T-cell (primary cell): Measurements from ENCODE around the gene RAP1A. TPM values are rescaled to one million over a fixed set of nuclear protein-coding genes. Genes with fewer than 3 reads are reported as not detected.

Source experiments
- ATAC-seq, 4 experiments: fragments of 200-7000 bp in 3 of 4; fragments of 150-1000 bp in 1 of 4; cut with Tn5 transposase; replicated peaks in 1 of 4; 1 replicate in 3 of 4; 2 replicates in 1 of 4; pipeline ENCODE4 v1.10.0; 2021; ENCODE audit warnings: moderate library complexity in 3 of 4, mild to moderate bottlenecking in 2 of 4, moderate number of reproducible peaks in 1 of 4
- CTCF ChIA-PET, 2 donors: fragments of 300-600 bp; sonication (Branson Sonifier 250); formaldehyde crosslinking; loops; one replicate each; lab custom pipeline; 2022; ENCODE audit warnings: antibody characterized with exemption in 2 of 2; lab: Charles Lee
- POLR2A ChIA-PET, 2 donors: fragments of 300-600 bp; sonication (Branson Sonifier 250); formaldehyde crosslinking; loops; one replicate each; lab custom pipeline; 2022; ENCODE audit warnings: antibody characterized with exemption in 2 of 2; lab: Charles Lee
- DNase-seq, 35 experiments: peaks; one replicate each; pipeline versions ENCODE4 v3.0.0 to v3.0.0-alpha.2; 2013 to 2023
- H3K27ac ChIP-seq: one replicate; pipeline ENCODE4 v1.5.1; 2013; ENCODE audit warnings: low read length
- H3K27me3 ChIP-seq, 2 experiments: replicated peaks in 1 of 2; 1 replicate in 1 of 2; 2 replicates in 1 of 2; pipeline versions ENCODE4 v1.6.1 to v1.7.0; 2013; ENCODE audit warnings: low read length in 1 of 2, mixed read lengths in 1 of 2; ENCODE audit not compliant: control insufficient read depth in 2 of 2, insufficient read depth in 2 of 2; ENCODE audit errors: extremely low read depth in 1 of 2
- H3K36me3 ChIP-seq, 2 donors: 1 replicate in 1 of 2; 2 replicates in 1 of 2; pipeline versions ENCODE4 v1.6.1 to v1.7.0; 2013; ENCODE audit warnings: low read length in 1 of 2; ENCODE audit not compliant: control insufficient read depth in 2 of 2, insufficient read depth in 1 of 2; ENCODE audit errors: extremely low read depth in 1 of 2
- H3K4me1 ChIP-seq, 2 experiments: 1 replicate in 1 of 2; 2 replicates in 1 of 2; pipeline versions ENCODE4 v1.6.1 to v1.7.0; 2013; ENCODE audit warnings: low read length in 2 of 2, mixed read lengths in 1 of 2; ENCODE audit not compliant: insufficient read depth in 2 of 2, control insufficient read depth in 1 of 2; ENCODE audit errors: extremely low read depth in 1 of 2
- H3K4me3 ChIP-seq, 2 donors: 1 replicate in 1 of 2; 2 replicates in 1 of 2; pipeline versions ENCODE4 v1.5.1 to v1.7.0; 2013; ENCODE audit warnings: mild to moderate bottlenecking in 2 of 2, low read length in 1 of 2, moderate library complexity in 1 of 2; ENCODE audit not compliant: control insufficient read depth in 1 of 2; ENCODE audit errors: extremely low read depth in 1 of 2
- H3K9me3 ChIP-seq: 2 replicates; pipeline ENCODE4 v1.7.0; 2013
- H3K27ac Mint-ChIP-seq, 2 donors: one replicate each; pipeline ENCODE4 v1.8.0; 2020 to 2021; ENCODE audit warnings: mild to moderate bottlenecking in 2 of 2, mixed read lengths in 2 of 2
- H3K27me3 Mint-ChIP-seq, 2 donors: one replicate each; pipeline ENCODE4 v1.8.0; 2021 to 2022; ENCODE audit warnings: mixed read lengths in 2 of 2
- H3K36me3 Mint-ChIP-seq: one replicate; pipeline ENCODE4 v1.8.0; 2021; ENCODE audit warnings: mixed read lengths
- H3K4me1 Mint-ChIP-seq, 3 donors: one replicate each; pipeline ENCODE4 v1.8.0; 2020 to 2022; ENCODE audit warnings: mixed read lengths in 3 of 3, mild to moderate bottlenecking in 1 of 3
- H3K4me3 Mint-ChIP-seq, 3 donors: one replicate each; pipeline ENCODE4 v1.8.0; 2020 to 2022; ENCODE audit warnings: mild to moderate bottlenecking in 3 of 3, mixed read lengths in 3 of 3, moderate library complexity in 3 of 3
- H3K9me3 Mint-ChIP-seq, 3 donors: one replicate each; pipeline ENCODE4 v1.8.0; 2020 to 2022; ENCODE audit warnings: mixed read lengths in 3 of 3
- WGBS: methylation state at CpG from one replicate; pipeline ENCODE4 v1.1.5; 2013; ENCODE audit warnings: missing lambda C conversion rate; ENCODE audit not compliant: insufficient coverage; 5-methylcytosine and 5-hydroxymethylcytosine counted together
- total RNA-seq, 35 experiments: library from RNA in 6 of 35; stranded (reverse) in 6 of 35; fragments of 120-200 nt in 1 of 35; gene quantifications; one replicate each; pipeline versions ENCODE4 v1.2.1 to v1.2.4 and lab custom pipeline; 2013 to 2026

RAP1A gene
- total RNA-seq, 5 donors from 2014 or later (not counting 1 experiment from before 2014, with no cell fraction given) = 95.0 to 108 (median 103) TPM

DNA sequence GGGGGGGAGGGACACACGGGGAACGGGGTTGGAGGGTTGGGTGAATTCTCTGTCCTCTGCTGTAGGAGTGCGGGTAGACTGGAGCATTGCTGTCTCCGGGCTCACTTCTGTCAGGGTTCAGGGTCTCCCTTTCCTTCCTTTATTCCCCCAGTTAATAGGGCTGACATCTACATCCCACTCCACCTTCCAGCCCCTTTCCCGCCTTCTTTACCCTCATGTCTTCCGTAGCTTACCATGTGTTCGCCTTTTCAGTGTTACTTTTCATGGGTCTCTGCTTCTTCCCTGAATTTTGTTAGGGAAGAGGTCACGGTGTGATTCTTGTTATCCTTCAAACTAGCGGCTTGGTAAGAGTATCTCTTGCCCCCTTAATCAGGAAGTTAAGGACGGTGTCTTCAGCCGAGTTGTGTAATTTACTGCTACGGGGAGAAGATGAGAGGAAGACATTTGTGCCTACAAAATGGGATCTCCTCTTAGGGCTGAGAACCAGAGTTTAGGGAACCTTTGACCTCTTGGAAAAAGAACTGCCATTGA, 917 bp downstream of the RAP1A start:
- no peaks in the 10 kb centered on the region for H3K9me3 ChIP-seq
- H3K27me3 Mint-ChIP-seq = no peaks in the 10 kb centered on the region
- peaks cover 0 to 3% of the 10 kb centered on the region in 2 donors for H3K36me3 ChIP-seq
- H3K4me3 Mint-ChIP-seq = peak overlapping the region; percentile 92 to 97 (median 93)
- peak in 1 of 35 experiments; percentile 39 for DNase-seq
- H3K27me3 ChIP-seq = no peaks in the 10 kb centered on the region
- H3K4me3 ChIP-seq = peak overlapping the region; percentile 83 to 89
- H3K27ac Mint-ChIP-seq = peak overlapping the region; percentile 91 to 95
- H3K36me3 Mint-ChIP-seq = peaks cover 6% of the 10 kb centered on the region
- H3K4me1 ChIP-seq = peaks cover 53 to 62% of the 10 kb centered on the region in 2 experiments
- H3K9me3 Mint-ChIP-seq = no peaks in the 10 kb centered on the region
- H3K27ac ChIP-seq = peak overlapping the region; percentile 79
- ChIA-PET POLR2A (interaction anchor here (0.6 to 0.7 kb wide), 5 partner anchors 9 to 945 kb away, joined by 3 to 8 read pairs (median 4); no protein-coding TSS in a partner anchor), CTCF (interaction anchor here (0.5 to 1.3 kb wide), 4 partner anchors 16 to 147 kb away, joined by 3 to 6 read pairs (median 4); no protein-coding TSS in a partner anchor)
- H3K4me1 Mint-ChIP-seq = peaks cover 75 to 82% (median 77%) of the 10 kb centered on the region in 3 donors
- ATAC-seq = peak in 1 of 4 experiments; percentile 11
- WGBS = 0% methylated on average over 5 of the region's 12 CpGs

DNA sequence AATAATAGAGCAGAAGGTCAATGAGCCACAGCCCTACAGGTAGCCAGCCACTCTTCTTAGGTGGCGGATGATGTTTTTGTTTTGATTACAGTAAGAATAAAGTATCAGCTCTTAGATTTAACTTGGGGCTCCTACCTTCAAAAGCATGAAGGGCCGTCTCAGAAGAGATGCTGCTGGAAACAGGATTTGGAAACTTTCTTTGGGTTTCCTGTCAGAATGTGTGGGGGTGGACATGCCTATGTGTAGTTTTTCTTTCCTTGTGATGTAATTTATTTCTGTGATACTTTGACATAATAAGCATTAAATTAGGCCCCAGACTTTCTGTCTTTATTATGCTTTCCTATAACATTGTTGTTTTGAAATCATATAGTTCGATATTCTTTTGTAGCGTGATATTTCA, 1.5 kb downstream of the RAP1A start:
- CTCF ChIA-PET = interaction anchor here in 1 of 2 donors (0.7 to 1.3 kb wide), 2 partner anchors 17 to 28 kb away, joined by 3 to 4 read pairs; no protein-coding TSS in a partner anchor
- Histone ChIP-seq H3K9me3 (no peaks in the 10 kb centered on the region), H3K4me1 (peaks cover 50 to 64% of the 10 kb centered on the region in 2 experiments), H3K27me3 (no peaks in the 10 kb centered on the region), H3K27ac (peak overlapping the region; percentile 79), H3K36me3 (peaks cover 0 to 3% of the 10 kb centered on the region in 2 donors), H3K4me3 (peak overlapping the region; percentile 83 to 89)
- Mint-ChIP-seq H3K27ac (peak overlapping the region; percentile 91 to 95), H3K27me3 (no peaks in the 10 kb centered on the region), H3K4me3 (peak overlapping the region; percentile 92 to 97 (median 93)), H3K36me3 (peaks cover 6% of the 10 kb centered on the region), H3K9me3 (no peaks in the 10 kb centered on the region), H3K4me1 (peaks cover 77 to 82% (median 78%) of the 10 kb centered on the region in 3 donors)
- POLR2A ChIA-PET = interaction anchor here in 1 of 2 donors (0.7 kb wide), 1 partner anchor 24 kb away, joined by 4 read pairs; no protein-coding TSS in a partner anchor
- DNase-seq (peak in 1 of 35 experiments; percentile 52), ATAC-seq (no peak)
- WGBS = 0% methylated on average over 1 of the region's 4 CpGs

DNA sequence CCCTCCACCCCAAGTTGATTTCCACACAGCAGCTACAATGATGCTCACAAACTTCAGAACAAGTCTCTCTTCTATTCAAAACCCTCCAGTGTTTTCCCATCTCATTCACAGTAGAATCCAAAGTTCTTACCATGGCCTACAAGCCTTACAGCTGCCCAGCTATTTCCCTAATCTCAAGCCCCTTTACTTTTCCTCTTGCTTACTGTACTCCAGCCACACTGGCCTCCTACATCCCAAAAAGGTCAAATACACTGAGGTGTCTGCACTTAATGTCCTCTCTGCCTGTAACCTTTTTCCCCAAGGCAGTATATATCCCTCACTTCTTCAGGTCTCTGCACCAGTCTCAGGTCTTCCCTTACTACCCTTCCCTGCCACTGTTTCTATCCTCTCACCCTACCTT, 2.6 kb downstream of the RAP1A start:
- no peaks in the 10 kb centered on the region for H3K9me3 ChIP-seq
- Mint-ChIP-seq H3K27me3 (no peaks in the 10 kb centered on the region), H3K27ac (peak overlapping the region; percentile 91 to 95), H3K4me3 (peak overlapping the region; percentile 92 to 97 (median 93)), H3K9me3 (no peaks in the 10 kb centered on the region), H3K4me1 (peaks cover 76 to 77% (median 76%) of the 10 kb centered on the region in 3 donors), H3K36me3 (peaks cover 6% of the 10 kb centered on the region)
- H3K36me3 ChIP-seq = peaks cover 0 to 3% of the 10 kb centered on the region in 2 donors
- ATAC-seq (no peak), DNase-seq (no peak)
- ChIA-PET POLR2A (interaction anchor here in 1 of 2 donors (1.2 kb wide), 1 partner anchor 18 kb away, joined by 3 read pairs; no protein-coding TSS in a partner anchor), CTCF (no interaction called here)
- peak overlapping the region; percentile 79 for H3K27ac ChIP-seq
- peaks cover 39 to 65% of the 10 kb centered on the region in 2 experiments for H3K4me1 ChIP-seq
- H3K27me3 ChIP-seq = no peaks in the 10 kb centered on the region
- peak overlapping the region in 1 of 2 donors; percentile 6 for H3K4me3 ChIP-seq

DNA sequence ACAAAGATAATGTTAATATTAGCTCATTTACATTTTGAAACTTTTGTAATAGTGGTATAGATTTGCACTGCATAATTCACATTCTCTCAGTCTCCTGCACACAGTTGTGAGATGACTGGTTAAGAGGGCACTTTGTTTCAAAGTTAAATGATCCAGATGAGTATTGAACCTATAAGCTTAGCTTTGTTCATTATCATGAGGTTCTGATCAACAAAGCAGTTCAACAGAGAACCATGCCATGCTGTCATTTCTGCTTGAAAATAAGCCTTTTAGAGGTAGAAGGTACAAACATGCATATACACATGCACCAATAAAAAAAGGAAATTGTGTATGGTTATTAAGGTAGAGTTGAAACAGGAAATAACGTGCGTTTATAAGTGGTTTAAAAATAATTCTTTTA, 4.8 kb downstream of the RAP1A start:
- Histone ChIP-seq H3K36me3 (peaks cover 0 to 5% of the 10 kb centered on the region in 2 donors), H3K4me1 (peaks cover 25 to 74% of the 10 kb centered on the region in 2 experiments), H3K4me3 (no peak overlapping the region), H3K9me3 (no peaks in the 10 kb centered on the region), H3K27ac (peak overlapping the region; percentile 72), H3K27me3 (no peaks in the 10 kb centered on the region)
- Mint-ChIP-seq H3K4me3 (peak overlapping the region; percentile 40 to 93 (median 92)), H3K4me1 (peaks cover 74 to 77% (median 76%) of the 10 kb centered on the region in 3 donors), H3K36me3 (peaks cover 6% of the 10 kb centered on the region), H3K27me3 (no peaks in the 10 kb centered on the region), H3K27ac (peak overlapping the region; percentile 67 to 91), H3K9me3 (no peaks in the 10 kb centered on the region)
- CTCF ChIA-PET = interaction anchor here in 1 of 2 donors (0.6 to 1.7 kb wide), 5 partner anchors 21 to 145 kb away, joined by 3 to 5 read pairs (median 5); no protein-coding TSS in a partner anchor
- POLR2A ChIA-PET = interaction anchor here in 1 of 2 donors (0.6 kb wide), 1 partner anchor 23 kb away, joined by 3 read pairs; no protein-coding TSS in a partner anchor
- WGBS = no CpG with 5 or more reads among the region's 2 CpGs
- DNase-seq (peak in 6 of 35 experiments; percentile 16 to 70 (median 35)), ATAC-seq (peak in 2 of 4 experiments; percentile 32 to 54)

DNA sequence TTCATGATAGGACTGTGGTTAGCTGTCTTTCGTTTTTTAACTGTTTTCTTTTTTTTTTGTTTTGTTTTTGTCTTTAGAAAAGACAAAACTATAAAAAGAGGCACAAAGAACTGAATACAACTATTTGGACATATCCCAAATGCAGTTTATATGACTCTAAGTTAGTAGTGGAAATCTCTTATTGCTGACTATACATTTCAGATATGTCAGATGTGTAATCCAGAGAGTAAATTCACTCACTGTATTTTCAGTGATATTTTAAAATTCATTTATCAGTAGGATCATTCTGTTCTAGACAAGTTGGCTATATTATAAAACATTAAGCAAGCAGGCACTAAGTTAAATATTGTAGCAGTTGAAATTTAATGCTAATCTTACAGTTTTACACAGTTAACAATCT, 5.7 kb downstream of the RAP1A start:
- ChIA-PET POLR2A (interaction anchor here (0.6 to 1.0 kb wide), 3 partner anchors 13 to 171 kb away, joined by 4 to 8 read pairs (median 4); no protein-coding TSS in a partner anchor), CTCF (interaction anchor here in 1 of 2 donors (1.1 to 1.7 kb wide), 2 partner anchors 26 to 117 kb away, joined by 5 read pairs; no protein-coding TSS in a partner anchor)
- H3K27me3 ChIP-seq = no peaks in the 10 kb centered on the region
- no peak for ATAC-seq
- peak overlapping the region; percentile 58 to 74 (median 71) for H3K4me3 Mint-ChIP-seq
- peak overlapping the region; percentile 94 for H3K27ac Mint-ChIP-seq
- H3K9me3 ChIP-seq = no peaks in the 10 kb centered on the region
- no peak overlapping the region for H3K4me3 ChIP-seq
- no peak for DNase-seq
- peaks cover 0 to 5% of the 10 kb centered on the region in 2 donors for H3K36me3 ChIP-seq
- no CpG with 5 or more reads among the region's 1 CpG for WGBS
- H3K9me3 Mint-ChIP-seq = no peaks in the 10 kb centered on the region
- peaks cover 82 to 83% (median 82%) of the 10 kb centered on the region in 3 donors for H3K4me1 Mint-ChIP-seq
- peaks cover 6% of the 10 kb centered on the region for H3K36me3 Mint-ChIP-seq
- H3K27me3 Mint-ChIP-seq = no peaks in the 10 kb centered on the region
- peaks cover 24 to 83% of the 10 kb centered on the region in 2 experiments for H3K4me1 ChIP-seq
- H3K27ac ChIP-seq = peak overlapping the region; percentile 72

GRCh38 chr1:111628153-111628552, 8.6 kb downstream of the RAP1A start:
- no peaks in the 10 kb centered on the region for H3K27me3 Mint-ChIP-seq
- 57% methylated on average over 1 of the region's 2 CpGs for WGBS
- ChIA-PET POLR2A (interaction anchor here (0.6 to 1.2 kb wide), 6 partner anchors 10 to 401 kb away, joined by 3 to 5 read pairs (median 3); no protein-coding TSS in a partner anchor), CTCF (interaction anchor here in 1 of 2 donors (1.3 kb wide), 1 partner anchor 17 kb away, joined by 5 read pairs; no protein-coding TSS in a partner anchor)
- ATAC-seq = no peak
- DNase-seq = no peak
- peaks cover 0 to 3% of the 10 kb centered on the region in 2 donors for H3K36me3 ChIP-seq
- H3K36me3 Mint-ChIP-seq = peaks cover 5% of the 10 kb centered on the region
- H3K4me3 Mint-ChIP-seq = peak overlapping the region; percentile 48 to 58 (median 56)
- H3K4me3 ChIP-seq = no peak overlapping the region
- H3K9me3 Mint-ChIP-seq = no peaks in the 10 kb centered on the region
- no peaks in the 10 kb centered on the region for H3K9me3 ChIP-seq
- peaks cover 22 to 86% of the 10 kb centered on the region in 2 experiments for H3K4me1 ChIP-seq
- H3K27ac Mint-ChIP-seq = peak overlapping the region; percentile 85 to 91
- H3K4me1 Mint-ChIP-seq = peaks cover 83 to 87% (median 86%) of the 10 kb centered on the region in 3 donors
- no peaks in the 10 kb centered on the region for H3K27me3 ChIP-seq
- peak overlapping the region; percentile 51 for H3K27ac ChIP-seq
